ENCODE results near the gene MRPS27. TPM values are rescaled to one million over a fixed set of nuclear protein-coding genes. Genes with fewer than 3 reads are reported as not detected.
A peak's percentile ranks its signal among the peaks of the same experiment; 100 is the strongest.

The MRPS27 gene
- total and polyA plus RNA-seq, 9 of the 15 experiments (the other 6 are each of a cell fraction or from before 2014, with no cell fraction given) = 73.6 to 144 (median 106) TPM

DNA sequence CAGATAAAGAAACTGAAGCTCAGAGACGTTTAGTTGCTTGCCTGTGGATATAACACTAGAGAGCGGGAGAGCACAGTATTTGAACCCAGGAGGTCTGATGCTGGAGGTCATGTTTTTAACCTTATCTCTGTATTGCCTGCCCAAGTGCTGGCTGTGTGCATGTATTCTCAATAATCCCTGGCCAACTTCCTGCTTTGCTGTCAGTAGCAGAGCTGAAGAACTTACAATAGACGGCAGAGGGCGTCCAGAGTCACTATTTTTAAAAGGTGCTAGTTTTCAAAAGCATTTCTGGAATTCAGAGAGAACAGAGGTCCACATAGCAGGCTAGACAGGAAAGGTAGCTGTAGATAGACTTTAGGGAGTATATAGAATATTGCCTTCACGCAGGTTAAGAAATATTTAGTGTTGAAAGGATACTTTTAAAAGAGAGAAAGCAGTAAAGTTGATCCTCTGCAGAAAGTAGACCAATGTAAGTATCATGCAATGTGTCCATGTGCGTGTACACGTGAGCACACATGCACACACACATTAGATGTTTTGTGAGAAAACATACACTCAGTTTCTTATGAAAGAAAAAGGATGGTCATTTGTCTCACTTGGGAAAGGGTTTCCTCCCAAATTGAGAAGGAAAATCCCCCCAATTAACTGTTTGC lies 46.4 kb upstream of the MRPS27 start (continued):
- TF ChIP-seq, protein P1, sequence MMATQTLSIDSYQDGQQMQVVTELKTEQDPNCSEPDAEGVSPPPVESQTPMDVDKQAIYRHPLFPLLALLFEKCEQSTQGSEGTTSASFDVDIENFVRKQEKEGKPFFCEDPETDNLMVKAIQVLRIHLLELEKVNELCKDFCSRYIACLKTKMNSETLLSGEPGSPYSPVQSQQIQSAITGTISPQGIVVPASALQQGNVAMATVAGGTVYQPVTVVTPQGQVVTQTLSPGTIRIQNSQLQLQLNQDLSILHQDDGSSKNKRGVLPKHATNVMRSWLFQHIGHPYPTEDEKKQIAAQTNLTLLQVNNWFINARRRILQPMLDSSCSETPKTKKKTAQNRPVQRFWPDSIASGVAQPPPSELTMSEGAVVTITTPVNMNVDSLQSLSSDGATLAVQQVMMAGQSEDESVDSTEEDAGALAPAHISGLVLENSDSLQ (IDR thresholded peaks at IDR 0.05) = 0 out of 2 replicates have a peak, but pooled peaks have one; percentile 26
- TF ChIP-seq KLF16 (IDR thresholded peaks at IDR 0.05) (peak; percentile 10; the same call in 1 of the 2 replicates), GTF2A2 (tag; IDR thresholded peaks at IDR 0.05) (no peak)

DNA sequence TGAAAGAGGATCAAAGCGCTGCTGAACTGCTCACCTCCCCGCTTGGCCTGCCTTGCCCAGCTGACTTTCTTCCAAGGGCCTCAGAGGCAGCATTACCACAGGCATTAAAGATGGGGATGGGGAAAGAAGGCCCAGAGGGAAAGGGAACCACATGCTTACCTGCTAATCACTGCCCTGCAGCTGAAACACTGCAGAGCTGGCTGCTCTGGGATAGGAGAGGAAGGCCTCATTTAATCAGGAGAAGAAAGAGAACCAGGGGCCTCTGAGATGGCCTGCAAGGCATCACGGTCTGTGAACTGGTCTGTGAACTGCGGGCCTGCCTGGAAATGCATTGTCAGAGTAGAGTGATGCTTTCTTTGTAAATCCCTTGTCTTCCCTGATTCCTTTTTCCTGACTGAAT lies 44.9 kb upstream of the MRPS27 start:
- intact Hi-C loops (cut with micrococcal nuclease) (no loop called here), in situ Hi-C loops (cut with MboI) (no loop called here)
- no peak overlapping the region for H3K4me3 ChIP-seq
- H2AFZ ChIP-seq (ENCODE audit: low read depth, low read length) = no peak overlapping the region
- H3K36me3 ChIP-seq (ENCODE audit: control insufficient read depth, insufficient read depth, low read length) = peaks cover 32% of the 10 kb centered on the region
- H4K20me1 ChIP-seq (replicated peaks; ENCODE audit: control insufficient read depth, insufficient read depth, low read length) = no peaks in the 10 kb centered on the region
- TF ChIP-seq CHCHD3 (CRISPR knock-in tag; IDR thresholded peaks at IDR 0.05) = no peak
- TF ChIP-seq ZKSCAN8 (CRISPR knock-in tag; IDR thresholded peaks at IDR 0.05) = no peak
- TF ChIP-seq, protein P2, sequence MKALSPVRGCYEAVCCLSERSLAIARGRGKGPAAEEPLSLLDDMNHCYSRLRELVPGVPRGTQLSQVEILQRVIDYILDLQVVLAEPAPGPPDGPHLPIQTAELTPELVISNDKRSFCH (CRISPR knock-in tag; IDR thresholded peaks at IDR 0.05) = no peak
- TF ChIP-seq, protein P2 (tag; IDR thresholded peaks at IDR 0.05) = no peak
- TF ChIP-seq GTF2F1 (IDR thresholded peaks at IDR 0.05; ENCODE audit: low read depth, low read length) = no peak
- TF ChIP-seq RCOR1 (IDR thresholded peaks at IDR 0.05; ENCODE audit: borderline replicate concordance in 1 of 2, low read depth in 2 of 2, low read length in 2 of 2) = no peak
- no peak for TF ChIP-seq KLF1 (tag; IDR thresholded peaks at IDR 0.05)
- no peak for TF ChIP-seq ZC3H11A (IDR thresholded peaks at IDR 0.05; ENCODE audit: low read depth, low read length)
- TF ChIP-seq ZFP30 (CRISPR knock-in tag; IDR thresholded peaks at IDR 0.05; ENCODE audit: borderline replicate concordance) = no peak
- TF ChIP-seq PHB (CRISPR knock-in tag; IDR thresholded peaks at IDR 0.05) = no peak
- TF ChIP-seq ZNF23 (CRISPR knock-in tag; IDR thresholded peaks at IDR 0.05) = no peak
- no peak for TF ChIP-seq FOXJ3 (CRISPR knock-in tag; IDR thresholded peaks at IDR 0.05)
- TF ChIP-seq HDAC6 (IDR thresholded peaks at IDR 0.05; ENCODE audit: low read depth, low read length) = no peak
- TF ChIP-seq SIN3A (IDR thresholded peaks at IDR 0.05; ENCODE audit: borderline replicate concordance in 2 of 2, control insufficient read depth in 1 of 2, low read depth in 2 of 2, low read length in 2 of 2) = no peak
- TF ChIP-seq TCFL5 (CRISPR knock-in tag; conservative IDR thresholded peaks at IDR 0.05) = no peak
- no peaks in the 10 kb centered on the region for H3K9me3 ChIP-seq (replicated peaks; ENCODE audit: control insufficient read depth, insufficient read depth, low read depth, low read length)
- no TSS peak for BruUV-seq (replicated peaks)
- no peak overlapping the region for H3K4me2 ChIP-seq (ENCODE audit: insufficient read depth, low read length)
- no peaks in the 10 kb centered on the region for H3K79me2 ChIP-seq (ENCODE audit: control insufficient read depth, insufficient read depth, low read length)
- ATAC-seq (no peak), DNase-seq (ENCODE audit: extremely low read depth in 1 of 4, low spot score in 3 of 4) (no peak), FAIRE-seq (no peak)
- ChIA-PET CTCF (ENCODE audit: low intra/inter-chr PET ratio) (interaction anchor here (2.9 kb wide), 1 partner anchor 159 kb away, joined by 26 read pairs; no protein-coding TSS in a partner anchor), POLR2A (interaction anchor here (0.8 to 2.1 kb wide), 2 partner anchors 8 to 365 kb away, joined by 4 to 7 read pairs; no protein-coding TSS in a partner anchor)
- H3K9ac ChIP-seq (ENCODE audit: insufficient read depth in 1 of 2, low read depth in 2 of 2, low read length in 2 of 2) = no peak overlapping the region
- no peak overlapping the region for H3K27ac ChIP-seq (ENCODE audit: extremely low read depth, low read depth, low read length)
- H3K4me1 ChIP-seq (replicated peaks in 1 of 2; ENCODE audit: control insufficient read depth in 2 of 2, insufficient read depth in 2 of 2, low read length in 2 of 2) = no peaks in the 10 kb centered on the region; a peak in 1 of 5 replicates
- H3K27me3 ChIP-seq (ENCODE audit: control insufficient read depth in 2 of 2, insufficient read depth in 2 of 2, low read length in 2 of 2) = no peaks in the 10 kb centered on the region
- 81% methylated on average over 4 of the region's 4 CpGs for WGBS (ENCODE audit: insufficient coverage, low coverage, missing lambda C conversion rate)
- H3K9me1 ChIP-seq (ENCODE audit: control insufficient read depth, insufficient read depth, low read length) = no peaks in the 10 kb centered on the region
